ENCODE measurements around the gene BUB1. TPM values are rescaled to one million over a fixed set of nuclear protein-coding genes. Genes with fewer than 3 reads are reported as not detected.

The BUB1 gene
- total RNA-seq, 1 experiment from 2014 or later, result 80.2 TPM

DNA sequence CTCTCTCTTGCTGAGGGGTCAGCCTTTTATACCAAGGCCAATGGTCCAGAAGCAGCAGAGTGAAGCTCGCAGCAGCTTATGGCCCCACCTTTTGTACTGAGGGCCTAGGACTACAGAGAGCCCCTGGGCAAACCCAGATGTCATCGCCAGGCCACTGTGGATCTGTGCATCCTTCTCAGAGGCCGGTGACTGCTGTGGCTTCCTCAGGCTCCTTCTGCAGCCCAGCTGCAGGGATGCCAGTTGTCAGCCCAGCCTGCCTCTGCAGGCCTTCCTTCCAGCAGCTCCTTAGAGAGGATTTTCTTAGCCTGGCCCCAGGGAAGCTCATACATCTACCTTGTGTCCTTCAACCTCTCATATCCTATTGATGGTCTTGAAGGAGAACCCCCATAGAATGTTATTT lies 48.0 kb upstream of the BUB1 start:
- Histone ChIP-seq H3K4me1 (ENCODE audit: control insufficient read depth in 1 of 2, insufficient read depth in 2 of 2, low read length in 2 of 2) (no peaks in the 10 kb centered on the region), H3K36me3 (ENCODE audit: control insufficient read depth in 1 of 2, insufficient read depth in 2 of 2, low read length in 2 of 2) (no peaks in the 10 kb centered on the region), H3K4me2 (ENCODE audit: low read length) (no peak overlapping the region), H2AFZ (ENCODE audit: low read depth, low read length, poor library complexity, severe bottlenecking) (no peak overlapping the region), H3K9me2 (ENCODE audit: insufficient read depth) (no peaks in the 10 kb centered on the region), H3K79me2 (ENCODE audit: insufficient read depth, low read length) (no peaks in the 10 kb centered on the region), H4K20me1 (ENCODE audit: insufficient read depth) (no peaks in the 10 kb centered on the region), H3K9ac (ENCODE audit: low read length) (no peak overlapping the region), H3K27me3 (ENCODE audit: insufficient read depth, low read length) (no peaks in the 10 kb centered on the region), H3K9me3 (ENCODE audit: control insufficient read depth in 1 of 2, insufficient read depth in 1 of 2, low read depth in 1 of 2, low read length in 2 of 2) (no peaks in the 10 kb centered on the region), H3K27ac (ENCODE audit: low read depth, low read length) (no peak overlapping the region), H3K4me3 (replicated peaks in 1 of 2; ENCODE audit: low read depth in 1 of 2, low read length in 2 of 2) (no peak overlapping the region)
- ChIA-PET CTCF (no interaction called here), POLR2A (no interaction called here), RAD21 (ENCODE audit: low non-redundant PET in 1 of 2, low total read pairs in 2 of 2, uncharacterized antibody in 2 of 2, unreplicated experiment in 2 of 2) (no interaction called here)
- ATAC-seq, result no peak
- DNase-seq (ENCODE audit: low read depth, low spot score), result no peak
- intact Hi-C loops (cut with micrococcal nuclease), result no loop called here
- no peak for TF ChIP-seq RAD21 (IDR thresholded peaks at IDR 0.05; ENCODE audit: low read depth)
- BruUV-seq (replicated peaks), result no TSS peak

DNA sequence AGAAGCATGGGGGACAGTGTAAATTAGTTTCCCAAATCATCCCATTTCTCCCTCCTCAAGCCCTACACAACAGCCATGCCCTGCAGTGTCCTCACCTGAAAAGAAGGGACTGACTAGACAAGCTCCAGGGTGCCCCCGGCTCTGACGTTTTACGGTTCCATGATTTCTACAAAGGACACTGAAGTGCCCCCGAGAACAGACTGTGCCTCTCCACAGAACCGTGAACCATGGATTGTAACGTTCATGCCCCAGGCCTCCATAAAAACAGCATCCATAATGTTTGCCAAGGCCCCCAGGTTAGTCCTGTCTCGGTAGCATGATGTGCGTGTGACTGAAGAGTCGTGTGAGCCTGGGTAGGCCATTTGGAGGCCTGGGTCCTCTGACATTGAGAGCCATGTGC lies 47.5 kb upstream of the BUB1 start:
- Histone ChIP-seq H3K27me3 (ENCODE audit: insufficient read depth, low read length) (no peaks in the 10 kb centered on the region), H3K4me2 (ENCODE audit: low read length) (no peak overlapping the region), H3K4me1 (ENCODE audit: control insufficient read depth in 1 of 2, insufficient read depth in 2 of 2, low read length in 2 of 2) (no peaks in the 10 kb centered on the region), H3K79me2 (ENCODE audit: insufficient read depth, low read length) (no peaks in the 10 kb centered on the region), H4K20me1 (ENCODE audit: insufficient read depth) (no peaks in the 10 kb centered on the region), H3K4me3 (replicated peaks in 1 of 2; ENCODE audit: low read depth in 1 of 2, low read length in 2 of 2) (no peak overlapping the region), H3K9ac (ENCODE audit: low read length) (no peak overlapping the region), H3K9me3 (ENCODE audit: control insufficient read depth in 1 of 2, insufficient read depth in 1 of 2, low read depth in 1 of 2, low read length in 2 of 2) (no peaks in the 10 kb centered on the region), H3K36me3 (ENCODE audit: control insufficient read depth in 1 of 2, insufficient read depth in 2 of 2, low read length in 2 of 2) (no peaks in the 10 kb centered on the region), H3K9me2 (ENCODE audit: insufficient read depth) (no peaks in the 10 kb centered on the region), H2AFZ (ENCODE audit: low read depth, low read length, poor library complexity, severe bottlenecking) (no peak overlapping the region), H3K27ac (ENCODE audit: low read depth, low read length) (no peak overlapping the region)
- intact Hi-C loops (cut with micrococcal nuclease), result no loop called here
- ChIA-PET RAD21 (ENCODE audit: low non-redundant PET in 1 of 2, low total read pairs in 2 of 2, uncharacterized antibody in 2 of 2, unreplicated experiment in 2 of 2) (no interaction called here), POLR2A (no interaction called here), CTCF (no interaction called here)
- TF ChIP-seq ELF1 (IDR thresholded peaks at IDR 0.05; ENCODE audit: borderline replicate concordance, low read depth), result no peak
- TF ChIP-seq, protein P1, sequence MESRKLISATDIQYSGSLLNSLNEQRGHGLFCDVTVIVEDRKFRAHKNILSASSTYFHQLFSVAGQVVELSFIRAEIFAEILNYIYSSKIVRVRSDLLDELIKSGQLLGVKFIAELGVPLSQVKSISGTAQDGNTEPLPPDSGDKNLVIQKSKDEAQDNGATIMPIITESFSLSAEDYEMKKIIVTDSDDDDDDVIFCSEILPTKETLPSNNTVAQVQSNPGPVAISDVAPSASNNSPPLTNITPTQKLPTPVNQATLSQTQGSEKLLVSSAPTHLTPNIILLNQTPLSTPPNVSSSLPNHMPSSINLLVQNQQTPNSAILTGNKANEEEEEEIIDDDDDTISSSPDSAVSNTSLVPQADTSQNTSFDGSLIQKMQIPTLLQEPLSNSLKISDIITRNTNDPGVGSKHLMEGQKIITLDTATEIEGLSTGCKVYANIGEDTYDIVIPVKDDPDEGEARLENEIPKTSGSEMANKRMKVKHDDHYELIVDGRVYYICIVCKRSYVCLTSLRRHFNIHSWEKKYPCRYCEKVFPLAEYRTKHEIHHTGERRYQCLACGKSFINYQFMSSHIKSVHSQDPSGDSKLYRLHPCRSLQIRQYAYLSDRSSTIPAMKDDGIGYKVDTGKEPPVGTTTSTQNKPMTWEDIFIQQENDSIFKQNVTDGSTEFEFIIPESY (IDR thresholded peaks at IDR 0.05; ENCODE audit: extremely low read depth, insufficient replicate concordance, low read length), result no peak
- TF ChIP-seq JUND (IDR thresholded peaks at IDR 0.05), result no peak
- TF ChIP-seq, protein P2, sequence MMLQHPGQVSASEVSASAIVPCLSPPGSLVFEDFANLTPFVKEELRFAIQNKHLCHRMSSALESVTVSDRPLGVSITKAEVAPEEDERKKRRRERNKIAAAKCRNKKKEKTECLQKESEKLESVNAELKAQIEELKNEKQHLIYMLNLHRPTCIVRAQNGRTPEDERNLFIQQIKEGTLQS (IDR thresholded peaks at IDR 0.05), result no peak
- no peak for TF ChIP-seq EZH2phosphoT487 (IDR thresholded peaks at IDR 0.05; ENCODE audit: borderline replicate concordance)
- TF ChIP-seq ZFX (IDR thresholded peaks at IDR 0.05), result no peak
- TF ChIP-seq POLR2A (IDR thresholded peaks at IDR 0.05; ENCODE audit: borderline replicate concordance, extremely low read depth, insufficient read depth, insufficient read length), result no peak
- TF ChIP-seq EZH2 (IDR thresholded peaks at IDR 0.05), result no peak
- TF ChIP-seq SP1 (IDR thresholded peaks at IDR 0.05; ENCODE audit: low read depth), result no peak
- no peak for TF ChIP-seq RAD21 (IDR thresholded peaks at IDR 0.05; ENCODE audit: low read depth)
- no peak for TF ChIP-seq POLR2AphosphoS5 (IDR thresholded peaks at IDR 0.05; ENCODE audit: low read depth, low read length)
- TF ChIP-seq, protein P3, sequence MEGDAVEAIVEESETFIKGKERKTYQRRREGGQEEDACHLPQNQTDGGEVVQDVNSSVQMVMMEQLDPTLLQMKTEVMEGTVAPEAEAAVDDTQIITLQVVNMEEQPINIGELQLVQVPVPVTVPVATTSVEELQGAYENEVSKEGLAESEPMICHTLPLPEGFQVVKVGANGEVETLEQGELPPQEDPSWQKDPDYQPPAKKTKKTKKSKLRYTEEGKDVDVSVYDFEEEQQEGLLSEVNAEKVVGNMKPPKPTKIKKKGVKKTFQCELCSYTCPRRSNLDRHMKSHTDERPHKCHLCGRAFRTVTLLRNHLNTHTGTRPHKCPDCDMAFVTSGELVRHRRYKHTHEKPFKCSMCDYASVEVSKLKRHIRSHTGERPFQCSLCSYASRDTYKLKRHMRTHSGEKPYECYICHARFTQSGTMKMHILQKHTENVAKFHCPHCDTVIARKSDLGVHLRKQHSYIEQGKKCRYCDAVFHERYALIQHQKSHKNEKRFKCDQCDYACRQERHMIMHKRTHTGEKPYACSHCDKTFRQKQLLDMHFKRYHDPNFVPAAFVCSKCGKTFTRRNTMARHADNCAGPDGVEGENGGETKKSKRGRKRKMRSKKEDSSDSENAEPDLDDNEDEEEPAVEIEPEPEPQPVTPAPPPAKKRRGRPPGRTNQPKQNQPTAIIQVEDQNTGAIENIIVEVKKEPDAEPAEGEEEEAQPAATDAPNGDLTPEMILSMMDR (IDR thresholded peaks at IDR 0.05 in 2 of 3, conservative IDR thresholded peaks at IDR 0.05 in 1 of 3; ENCODE audit: borderline replicate concordance in 1 of 3, insufficient read depth in 1 of 3, low read depth in 2 of 3, low read length in 2 of 3), result no peak
- no peak for TF ChIP-seq ZNF274 (IDR thresholded peaks at IDR 0.05; ENCODE audit: low read depth, low read length)
- TF ChIP-seq YY1 (IDR thresholded peaks at IDR 0.05; ENCODE audit: extremely low read depth, insufficient replicate concordance, low read depth, low read length), result no peak
- no peak for TF ChIP-seq TCF7L2 (IDR thresholded peaks at IDR 0.05; ENCODE audit: borderline replicate concordance, extremely low read depth, insufficient read depth, insufficient read length)
- TF ChIP-seq FOSL1 (IDR thresholded peaks at IDR 0.05; ENCODE audit: low read depth), result no peak
- TF ChIP-seq SIN3A (IDR thresholded peaks at IDR 0.05; ENCODE audit: low read depth), result no peak
- DNase-seq (ENCODE audit: low read depth, low spot score), result no peak
- no peak for ATAC-seq
- BruUV-seq (replicated peaks), result no TSS peak
